ENCODE results near the gene NCR1.
"Not testable (repeated sequence)": the region's sequence is repeated elsewhere in the genome, so short reads cannot be mapped to it uniquely, and the experiment has no call there.

NCR1 gene

DNA sequence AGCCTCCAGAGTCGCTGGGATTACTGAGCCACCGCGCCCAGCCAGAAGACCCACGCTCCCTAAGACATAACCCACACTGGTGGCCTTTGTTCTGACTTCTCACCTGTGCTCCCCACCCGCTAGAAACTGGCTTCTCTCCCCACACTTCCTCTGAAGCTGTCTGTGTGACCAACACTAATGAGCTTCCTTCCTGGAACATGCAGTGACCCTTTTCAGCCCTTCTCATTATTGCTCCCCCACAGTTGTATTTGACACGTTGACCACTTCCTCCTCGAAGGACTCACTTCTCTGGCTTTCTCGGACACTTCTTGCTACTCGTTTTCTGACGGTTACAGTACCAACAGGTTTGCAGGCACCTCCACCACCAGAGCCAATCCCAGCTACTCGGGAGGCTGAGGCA is 10.9 kb downstream of the NCR1 start:
- no peak for DNase-seq

DNA sequence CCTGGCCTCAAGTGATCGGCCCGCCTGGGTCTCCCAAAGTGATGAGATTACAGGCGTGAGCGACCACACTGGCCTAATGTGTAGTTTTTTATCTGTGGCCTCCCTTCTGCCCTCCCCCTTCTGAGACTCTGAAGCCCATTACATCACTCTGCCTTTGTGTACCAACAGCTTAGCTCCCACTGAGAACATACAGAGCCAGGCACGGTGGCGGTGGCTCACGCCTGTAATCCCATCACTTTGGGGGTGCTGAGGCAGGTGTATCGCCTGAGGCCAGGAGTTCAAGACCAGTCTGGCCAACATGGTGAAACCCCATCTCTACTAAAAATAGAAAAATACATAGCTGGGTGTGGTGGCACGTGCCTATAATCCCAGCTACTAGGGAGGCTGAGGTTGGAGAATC is 12.6 kb downstream of the NCR1 start:
- no peak for DNase-seq

DNA sequence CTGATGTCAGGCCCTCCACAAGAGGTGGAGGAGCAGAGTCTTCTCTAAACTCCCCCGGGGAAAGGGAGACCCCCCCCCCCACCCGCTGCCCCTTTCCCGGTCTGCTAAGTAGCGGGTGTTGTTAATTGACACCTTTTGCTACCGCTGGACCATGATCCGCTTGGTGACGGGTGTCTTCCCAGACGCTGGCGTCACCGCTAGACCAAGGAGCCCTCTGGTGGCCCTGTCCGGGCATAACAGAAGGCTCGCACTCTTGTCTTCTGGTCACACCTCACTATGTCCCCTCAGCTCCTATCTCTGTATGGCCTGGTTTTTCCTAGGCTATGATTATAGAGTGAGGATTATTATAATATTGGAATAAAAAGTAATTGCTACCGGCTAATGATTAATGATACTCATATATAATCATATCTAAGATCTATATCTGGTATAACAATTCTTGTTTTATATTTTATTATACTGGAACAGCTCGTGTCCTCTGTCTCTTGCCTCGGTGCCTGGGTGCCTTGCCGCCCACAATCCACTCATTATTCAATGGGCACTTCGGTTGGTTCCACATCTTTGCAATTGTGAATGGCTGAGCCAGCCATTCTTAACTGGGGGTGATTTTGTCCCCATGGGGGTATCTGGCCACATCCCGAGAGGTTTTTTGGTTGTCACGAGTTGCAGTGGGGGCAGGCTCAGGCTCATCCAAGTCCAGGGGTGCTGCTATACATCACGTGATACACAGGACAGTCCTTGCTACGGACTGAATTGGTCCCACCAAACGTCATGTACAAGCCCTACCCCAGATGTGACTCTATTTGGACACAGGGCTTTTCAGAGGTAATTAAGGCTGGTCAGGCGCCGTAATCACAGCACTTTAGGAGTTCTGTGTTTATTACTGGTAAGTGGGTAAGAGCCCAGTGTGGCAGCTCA is 14.0 kb downstream of the NCR1 start:
- not testable (repeated sequence) for DNase-seq

DNA sequence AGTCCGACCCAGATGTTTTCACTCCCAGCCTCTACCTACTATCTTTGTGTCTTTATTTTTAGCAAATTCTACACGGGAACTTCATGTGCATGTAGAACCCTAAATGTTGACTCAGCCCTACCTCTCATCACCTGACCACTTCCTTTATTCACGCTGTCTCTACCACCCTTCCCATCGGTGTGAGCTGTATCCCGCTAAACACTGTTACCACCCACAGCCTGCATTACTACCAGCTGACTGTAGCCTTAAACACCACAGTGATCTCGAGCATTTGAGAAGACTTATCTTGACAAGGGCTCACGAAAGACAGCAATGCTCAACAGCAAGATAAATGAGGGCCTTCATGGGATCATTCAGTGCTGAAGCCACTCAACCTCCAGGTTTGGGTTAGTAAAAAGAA is 15.1 kb downstream of the NCR1 start:
- no peak for DNase-seq

- DNase-seq = no peak
Measured at GRCh38 chr19:54923276-54923675, 17.3 kb downstream of the NCR1 start.

- no peak for DNase-seq
Measured at GRCh38 chr19:54928299-54928698, 22.4 kb downstream of the NCR1 start.

GRCh38 chr19:54937926-54938325 is 32.0 kb downstream of the NCR1 start:
- no peak for DNase-seq

DNA sequence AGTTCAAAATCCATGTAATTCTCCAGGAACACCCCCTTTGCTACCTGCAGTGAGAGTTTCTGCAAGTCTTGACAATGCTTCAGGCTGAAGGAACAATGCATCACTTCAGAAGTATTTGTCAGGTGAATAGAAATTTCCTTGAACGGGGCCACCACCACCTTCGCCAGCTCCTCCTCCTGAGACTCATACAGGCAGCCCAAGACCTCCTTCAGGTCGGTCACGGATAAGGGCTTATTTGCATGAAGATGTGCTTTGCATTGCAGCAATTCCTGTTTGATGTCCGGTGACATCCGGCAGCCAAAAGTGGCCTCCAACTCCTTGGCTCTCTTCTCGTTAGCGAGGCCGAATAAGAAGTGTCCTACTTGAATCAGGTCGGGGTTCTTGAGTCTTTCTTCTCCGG is 33.0 kb downstream of the NCR1 start:
- no peak for DNase-seq

- DNase-seq = not testable (repeated sequence)
Measured at GRCh38 chr19:54939538-54939937, 33.6 kb downstream of the NCR1 start.

- not testable (repeated sequence) for DNase-seq
Measured at GRCh38 chr19:54943772-54944361, 37.9 kb downstream of the NCR1 start.

GRCh38 chr19:54947381-54947780 is 41.4 kb downstream of the NCR1 start, which contains the start of gene NLRP7:
Gene NLRP7 (minus strand): TSS chr19:54947530.
- no peak for DNase-seq

GRCh38 chr19:54949412-54949811 is 43.5 kb downstream of the NCR1 start:
- no peak for DNase-seq

DNA sequence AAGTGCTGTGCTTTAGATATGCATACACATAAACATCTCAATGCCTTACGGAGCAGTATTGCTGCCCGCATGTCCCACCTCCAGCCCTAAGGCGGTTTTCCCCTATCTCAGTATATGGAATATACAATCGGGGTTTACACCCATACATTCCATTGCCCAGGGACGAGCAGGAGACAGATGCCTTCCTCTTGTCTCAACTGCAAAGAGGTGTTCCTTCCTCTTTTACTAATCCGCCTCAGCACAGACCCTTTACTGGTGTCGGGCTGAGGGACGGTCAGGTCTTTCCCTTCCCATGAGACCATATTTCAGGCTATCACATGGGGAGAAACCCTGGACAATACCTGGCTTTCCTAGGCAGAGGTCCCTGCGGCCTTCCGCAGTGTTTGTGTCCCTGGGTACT is 44.6 kb downstream of the NCR1 start:
- not testable (repeated sequence) for DNase-seq

GRCh38 chr19:54952591-54953344 is 46.8 kb downstream of the NCR1 start:
- no peak for DNase-seq

DNA sequence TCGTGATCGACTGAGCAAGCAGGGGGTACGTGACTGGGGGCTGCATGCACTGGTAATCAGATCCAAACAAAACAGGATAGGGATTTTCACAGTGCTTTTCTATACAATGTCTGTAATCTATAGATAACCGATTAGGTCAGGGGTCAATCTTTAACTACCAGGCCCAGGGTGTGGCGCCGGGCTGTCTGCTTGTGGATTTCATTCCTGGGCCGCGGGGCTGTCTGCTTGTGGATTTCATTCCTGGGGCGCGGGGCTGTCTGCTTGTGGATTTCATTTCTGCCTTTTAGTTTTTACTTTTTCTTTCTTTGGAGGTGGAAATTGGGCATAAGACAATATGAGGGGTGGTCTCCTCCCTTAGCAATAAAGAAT is 47.4 kb downstream of the NCR1 start:
- DNase-seq = not testable (repeated sequence)

DNA sequence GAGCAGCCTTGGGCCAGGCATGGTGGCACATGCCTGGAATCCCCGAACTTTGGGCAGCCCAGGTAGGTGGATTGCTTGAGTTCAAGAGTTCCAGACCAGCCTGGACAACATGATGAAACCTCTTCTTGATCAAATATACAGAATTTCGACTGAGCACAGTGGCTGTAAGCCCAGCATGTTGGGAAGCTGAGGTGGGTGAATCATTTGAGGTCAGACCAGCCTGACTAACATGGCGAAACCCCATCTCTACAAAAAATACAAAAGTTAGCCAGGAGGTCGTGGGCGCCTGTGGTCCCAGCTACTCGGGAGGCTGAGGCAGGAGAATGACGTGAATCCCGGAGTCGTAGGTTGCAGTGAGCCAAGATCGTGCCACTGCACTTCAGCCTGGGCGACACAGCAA is 49.4 kb downstream of the NCR1 start:
- no peak for DNase-seq

DNA sequence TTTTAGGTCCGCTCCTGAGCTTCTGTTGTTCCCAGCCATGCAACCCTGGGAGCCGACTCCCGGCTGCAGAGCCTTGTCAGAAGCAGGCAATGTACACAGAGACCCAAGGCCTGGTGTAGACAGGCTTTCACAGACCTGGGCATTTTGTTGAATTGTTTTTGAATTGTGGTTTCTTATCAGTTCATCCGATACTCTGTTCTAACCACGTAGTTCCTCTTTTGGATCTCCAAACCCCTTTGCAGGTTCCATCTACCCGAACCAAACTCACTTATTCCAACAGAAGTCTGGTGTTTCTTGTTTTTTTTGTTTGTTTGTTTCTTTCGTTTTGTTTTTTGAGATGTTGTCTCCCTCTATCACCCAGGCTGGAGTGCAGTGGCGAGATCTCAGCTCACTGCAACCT is 53.9 kb downstream of the NCR1 start:
- DNase-seq = no peak

Measured in activated CD8-positive, alpha-beta memory T cell treated with anti-CD3 and anti-CD28 coated beads, Interleukin-2, amount 50 U/mL, for 4 hours (primary cell).